H1 (cell line): ENCODE results near the gene FCN2. TPM values are rescaled to one million over a fixed set of nuclear protein-coding genes. Genes with fewer than 3 reads are reported as not detected.

ENCODE experiments used
- CTCF ChIA-PET: fragments of 300-600 bp; sonication (Branson Sonifier 250); formaldehyde crosslinking; loops from one replicate; lab custom pipeline; 2021; ENCODE audit not compliant: partially characterized antibody; lab: Charles Lee
- POLR2A ChIA-PET: fragments of 300-600 bp; sonication (Branson Sonifier 250); formaldehyde crosslinking; loops from one replicate; lab custom pipeline; 2021; ENCODE audit warnings: inconsistent platforms; ENCODE audit not compliant: partially characterized antibody; lab: Charles Lee
- DNase-seq, 2 experiments: peaks; one replicate each; pipeline versions ENCODE4 v3.0.0 to v3.0.0-alpha.2; 2010 to 2022; ENCODE audit warnings: low spot score in 2 of 2, low read depth in 1 of 2, mixed read lengths in 1 of 2
- FAIRE-seq: peaks from 2 replicates; lab custom pipeline; 2011; peaks lifted over from hg19 to GRCh38; lab: Jason Lieb, UNC
- H2AFZ ChIP-seq: 2 replicates; pipeline ENCODE4 v1.8.1; 2012; ENCODE audit warnings: low read length, inconsistent platforms
- H2AK5ac ChIP-seq: 2 replicates; pipeline ENCODE4 v1.6.1; 2013; ENCODE audit warnings: low read depth, low read length
- H2BK120ac ChIP-seq: replicated peaks from 2 replicates; pipeline ENCODE3; 2013; ENCODE audit warnings: low read depth, low read length, inconsistent platforms
- H2BK12ac ChIP-seq: 2 replicates; pipeline ENCODE4 v1.6.1; 2013; ENCODE audit warnings: low read depth, low read length
- H2BK15ac ChIP-seq: 2 replicates; pipeline ENCODE4 v1.6.1; 2013; ENCODE audit warnings: low read length
- H2BK20ac ChIP-seq: 2 replicates; pipeline ENCODE4 v1.6.1; 2013; ENCODE audit warnings: low read length
- H2BK5ac ChIP-seq: 2 replicates; pipeline ENCODE4 v1.6.1; 2013; ENCODE audit warnings: low read depth, low read length
- H3K14ac ChIP-seq: 2 replicates; pipeline ENCODE4 v1.6.1; 2013; ENCODE audit warnings: inconsistent platforms; ENCODE audit not compliant: insufficient read length
- H3K18ac ChIP-seq: 2 replicates; pipeline ENCODE4 v1.6.1; 2013; ENCODE audit warnings: low read length; ENCODE audit errors: extremely low read depth
- H3K23ac ChIP-seq: 2 replicates; pipeline ENCODE4 v1.6.1; 2013; ENCODE audit warnings: inconsistent platforms; ENCODE audit not compliant: insufficient read length
- H3K23me2 ChIP-seq: 2 replicates; pipeline ENCODE4 v1.6.1; 2013; ENCODE audit warnings: low read depth, low read length
- H3K27ac ChIP-seq: 2 replicates; pipeline ENCODE4 v1.6.1; 2011; ENCODE audit warnings: low read depth, low read length, inconsistent platforms
- H3K27me3 ChIP-seq, 4 experiments: replicated peaks in 1 of 4; 1 replicate in 1 of 4; 2 replicates in 3 of 4; pipeline versions ENCODE4 v1.6.1 to v1.8.1; 2011 to 2013; ENCODE audit warnings: low read length in 3 of 4, mild to moderate bottlenecking in 3 of 4, inconsistent platforms in 2 of 4, mixed read lengths in 2 of 4, moderate library complexity in 1 of 4; ENCODE audit not compliant: control insufficient read depth in 3 of 4, insufficient read depth in 3 of 4; ENCODE audit errors: extremely low read depth in 1 of 4
- H3K36me3 ChIP-seq, 4 experiments: 2 replicates each; pipeline versions ENCODE4 v1.6.1 to v1.8.1; 2011 to 2013; ENCODE audit warnings: mild to moderate bottlenecking in 4 of 4, low read length in 3 of 4, moderate library complexity in 2 of 4, control low read depth in 1 of 4, inconsistent platforms in 1 of 4; ENCODE audit not compliant: insufficient read depth in 4 of 4, control insufficient read depth in 2 of 4
- H3K4ac ChIP-seq: replicated peaks from 2 replicates; pipeline ENCODE3; 2013; ENCODE audit warnings: low read length, low read depth, mixed read lengths, inconsistent platforms; ENCODE audit not compliant: insufficient read length
- H3K4me1 ChIP-seq, 4 experiments: replicated peaks in 1 of 4; 1 replicate in 1 of 4; 2 replicates in 3 of 4; pipeline versions ENCODE4 v1.6.1 to v1.8.1; 2011 to 2013; ENCODE audit warnings: low read length in 3 of 4, inconsistent platforms in 2 of 4, mixed read lengths in 1 of 4; ENCODE audit not compliant: insufficient read depth in 4 of 4, control insufficient read depth in 3 of 4
- H3K4me2 ChIP-seq, 2 experiments: 2 replicates each; pipeline versions ENCODE4 v1.6.1 to v1.8.1; 2011 to 2013; ENCODE audit warnings: low read depth in 2 of 2, low read length in 2 of 2, control low read depth in 1 of 2, inconsistent platforms in 1 of 2, mild to moderate bottlenecking in 1 of 2; ENCODE audit not compliant: insufficient read depth in 1 of 2
- H3K4me3 ChIP-seq, 4 experiments: fragments of 200-600, 300-600 bp in 1 of 4; sonication (generic), shearing (Covaris generic), sonication (Bioruptor Twin) in 1 of 4; 2 replicates each; pipeline versions ENCODE4 v1.5.1 to v1.8.1; 2011 to 2016; ENCODE audit warnings: low read length in 4 of 4, low read depth in 3 of 4, control low read depth in 2 of 4, inconsistent platforms in 2 of 4, mild to moderate bottlenecking in 2 of 4, mixed read lengths in 1 of 4, moderate library complexity in 1 of 4; ENCODE audit not compliant: insufficient read depth in 2 of 4; ENCODE audit errors: extremely low read depth in 1 of 4
- H3K56ac ChIP-seq: replicated peaks from 2 replicates; pipeline ENCODE3; 2013; ENCODE audit warnings: low read depth, mild to moderate bottlenecking, mixed read lengths, low read length, inconsistent platforms; ENCODE audit not compliant: insufficient read length
- H3K79me1 ChIP-seq: 2 replicates; pipeline ENCODE4 v1.6.1; 2013; ENCODE audit warnings: low read depth, low read length, control low read depth
- H3K79me2 ChIP-seq, 2 experiments: 2 replicates each; pipeline versions ENCODE4 v1.6.1 to v1.8.1; 2012 to 2013; ENCODE audit warnings: low read length in 2 of 2, mild to moderate bottlenecking in 2 of 2, inconsistent platforms in 1 of 2; ENCODE audit not compliant: insufficient read depth in 2 of 2, control insufficient read depth in 1 of 2
- H3K9ac ChIP-seq, 4 experiments: replicated peaks in 1 of 4; 1 replicate in 1 of 4; 2 replicates in 3 of 4; pipeline versions ENCODE4 v1.6.1 to v1.8.1; 2011 to 2013; ENCODE audit warnings: low read depth in 3 of 4, low read length in 3 of 4, control low read depth in 2 of 4, mild to moderate bottlenecking in 2 of 4, moderate library complexity in 2 of 4, inconsistent platforms in 1 of 4; ENCODE audit errors: extremely low read depth in 1 of 4
- H3K9me3 ChIP-seq, 2 experiments: 2 replicates each; pipeline versions ENCODE4 v1.6.1 to v1.8.1; 2012 to 2013; ENCODE audit warnings: mild to moderate bottlenecking in 2 of 2, moderate library complexity in 2 of 2, control low read depth in 1 of 2, inconsistent platforms in 1 of 2, low read depth in 1 of 2, low read length in 1 of 2, mixed read lengths in 1 of 2; ENCODE audit not compliant: insufficient read depth in 2 of 2
- H4K20me1 ChIP-seq, 2 experiments: replicated peaks in 1 of 2; 2 replicates each; pipeline versions ENCODE3 to v1.8.1; 2011 to 2013; ENCODE audit warnings: inconsistent platforms in 2 of 2, low read length in 2 of 2, mild to moderate bottlenecking in 1 of 2; ENCODE audit not compliant: insufficient read depth in 2 of 2, control insufficient read depth in 1 of 2
- H4K5ac ChIP-seq: 2 replicates; pipeline ENCODE4 v1.6.1; 2013; ENCODE audit warnings: low read length, low read depth, mixed read lengths, inconsistent platforms; ENCODE audit not compliant: insufficient read length
- H4K8ac ChIP-seq: 2 replicates; pipeline ENCODE4 v1.8.0; 2013; ENCODE audit warnings: mild to moderate bottlenecking, moderate library complexity, low read length, inconsistent platforms; ENCODE audit not compliant: insufficient read depth; ENCODE audit errors: extremely low read depth
- H4K91ac ChIP-seq: replicated peaks from 2 replicates; pipeline ENCODE3; 2013; ENCODE audit warnings: low read length, mixed read lengths, inconsistent platforms; ENCODE audit not compliant: insufficient read length
- ATF2 ChIP-seq: IDR thresholded peaks from 2 replicates; pipeline ENCODE4 v1.6.1; 2012; ENCODE audit warnings: low read length, inconsistent platforms
- SIX5 ChIP-seq: IDR thresholded peaks from 2 replicates; pipeline ENCODE4 v1.6.1; 2011; ENCODE audit warnings: mild to moderate bottlenecking, low read depth, low read length
- WGBS, 2 experiments: shearing (Covaris generic) in 1 of 2; methylation state at CpG; one replicate each; pipeline versions ENCODE4 v1.1.6 to v1.1.7; 2013 to 2015; ENCODE audit warnings: low lambda C conversion rate in 2 of 2, mixed read lengths in 2 of 2, inconsistent platforms in 1 of 2, low coverage in 1 of 2, missing lambda C conversion rate in 1 of 2; ENCODE audit not compliant: insufficient replicate concordance in 2 of 2, insufficient coverage in 1 of 2, insufficient read length in 1 of 2; ENCODE audit errors: extremely low coverage in 1 of 2, missing lambda C conversion rate in 1 of 2; 5-methylcytosine and 5-hydroxymethylcytosine counted together
- polyA plus RNA-seq, 7 experiments: library from polyadenylated mRNA; depleted of rRNA in 3 of 7; stranded (reverse) in 5 of 7; unstranded in 2 of 7; fragments of >200 nt in 5 of 7; fragments of 200-250 nt in 2 of 7; gene quantifications; 1 replicate in 5 of 7; 2 replicates in 1 of 7; 4 replicates in 1 of 7; pipeline versions ENCODE4 v1.2.1 to v1.2.3, GENCODE V29; 2011 to 2013; ENCODE audit warnings: missing spikeins in 2 of 7, mixed read lengths in 2 of 7
- total RNA-seq: library from RNA; stranded (reverse); fragmentation: NEBNext Ultra II Directional; extraction: Animal tissue kit (Norgen Biotek cat#: 25700); gene quantifications from 2 replicates; pipeline ENCODE4 v1.2.1, GENCODE V29; 2021

Gene FCN2
- total and polyA plus RNA-seq, 2 of the 8 experiments (the other 6 are each of a cell fraction or from before 2014, with no cell fraction given), result not detected

- Histone ChIP-seq H2AK5ac (no peak within 1 kb of the TSS), H3K56ac (no peak within 1 kb of the TSS), H2BK5ac (no peak within 1 kb of the TSS), H4K91ac (no peak within 1 kb of the TSS), H3K79me1 (no peaks in the 10 kb centered on the region), H3K27ac (no peak within 1 kb of the TSS), H4K5ac (no peak within 1 kb of the TSS), H2BK15ac (no peak within 1 kb of the TSS), H4K20me1 (no peaks in the 10 kb centered on the region), H3K18ac (no peak within 1 kb of the TSS), H3K4me2 (no peak within 1 kb of the TSS), H3K23me2 (no peaks in the 10 kb centered on the region), H3K79me2 (no peaks in the 10 kb centered on the region), H2AFZ (no peak within 1 kb of the TSS), H3K27me3 (no peaks in the 10 kb centered on the region), H2BK120ac (no peak within 1 kb of the TSS), H3K4me1 (no peaks in the 10 kb centered on the region; a peak in 1 of 7 replicates), H2BK12ac (no peak within 1 kb of the TSS), H3K9ac (no peak within 1 kb of the TSS), H3K36me3 (no peaks in the 10 kb centered on the region), H3K14ac (no peak within 1 kb of the TSS), H2BK20ac (no peak within 1 kb of the TSS), H4K8ac (0 out of 2 replicates have a peak within 1 kb of the TSS, but pooled peaks have one; percentile 4), H3K9me3 (no peaks in the 10 kb centered on the region; a peak in 1 of 4 replicates), H3K4ac (no peak within 1 kb of the TSS), H3K23ac (no peak within 1 kb of the TSS), H3K4me3 (no peak within 1 kb of the TSS)
- FAIRE-seq (no peak), DNase-seq (no peak)
- CTCF ChIA-PET, result interaction anchor here (1.8 kb wide), 1 partner anchor 140 kb away, joined by 4 read pairs; no protein-coding TSS in a partner anchor
- WGBS, 2 experiments, result 87% methylated on average over 11 of the region's 11 CpGs; no CpG with 5 or more reads in 1 of the 2 experiments
- POLR2A ChIA-PET, result no interaction called here
- no peak for TF ChIP-seq ATF2
- TF ChIP-seq SIX5, result no peak
Measured at GRCh38 chr9:134917431-134918373, 37.1 kb downstream of the FCN2 start, which contains the start of gene FCN1. Gene FCN1 (minus strand): TSS chr9:134917912. CDS start chr9:134917871, 41 bp downstream.
